Inflammatory macrophage (primary cell): Measurements from ENCODE around the gene OR10D3.
"Not testable (repeated sequence)": the region's sequence is repeated elsewhere in the genome, so short reads cannot be mapped to it uniquely, and the experiment has no call there.

Experiments
- DNase-seq, 2 donors: peaks; one replicate each; pipeline ENCODE4 v3.0.0-alpha.2; 2020 to 2022
- total RNA-seq, 18 experiments: gene quantifications; one replicate each; lab custom pipeline; 2026; ENCODE audit warnings: mixed read lengths in 6 of 18, inconsistent platforms in 2 of 18; lab: John Stamatoyannopoulos, UW

OR10D3 gene
- total RNA-seq = 0 to 0.06 (median 0) reads per million in 18 experiments

- DNase-seq = no peak
Observed at GRCh38 chr11:124183068-124183467, at the start of gene OR10D3. TSS of gene OR10D3 (plus strand) at chr11:124183345. CDS start at chr11:124185270, 1,925 bp downstream.

- DNase-seq = no peak
Observed at GRCh38 chr11:124143034-124143433, 40.1 kb upstream of the OR10D3 start.

GRCh38 chr11:124147951-124148350 is 35.2 kb upstream of the OR10D3 start:
- no peak for DNase-seq

- peak; percentile 54 to 56 for DNase-seq
Observed at GRCh38 chr11:124150684-124151083, 32.5 kb upstream of the OR10D3 start.

GRCh38 chr11:124152770-124153407 is 30.3 kb upstream of the OR10D3 start:
- no peak for DNase-seq

GRCh38 chr11:124153821-124154220 is 29.3 kb upstream of the OR10D3 start:
- DNase-seq = no peak

GRCh38 chr11:124159481-124159880 is 23.7 kb upstream of the OR10D3 start:
- DNase-seq = no peak

GRCh38 chr11:124160986-124161385 is 22.2 kb upstream of the OR10D3 start:
- no peak for DNase-seq

GRCh38 chr11:124167826-124168231 is 15.3 kb upstream of the OR10D3 start:
- DNase-seq = no peak

GRCh38 chr11:124168796-124169195 is 14.3 kb upstream of the OR10D3 start:
- no peak for DNase-seq

GRCh38 chr11:124170315-124170714 is 12.8 kb upstream of the OR10D3 start:
- not testable (repeated sequence) for DNase-seq

- DNase-seq = no peak
Observed at GRCh38 chr11:124170801-124171586, 12.2 kb upstream of the OR10D3 start.

- no peak for DNase-seq
Observed at GRCh38 chr11:124172101-124172500, 11.0 kb upstream of the OR10D3 start.

GRCh38 chr11:124172599-124172998 is 10.5 kb upstream of the OR10D3 start:
- no peak for DNase-seq

- DNase-seq = no peak
Observed at GRCh38 chr11:124174001-124174583, 9.1 kb upstream of the OR10D3 start.

GRCh38 chr11:124176925-124177715 is 6.0 kb upstream of the OR10D3 start:
- DNase-seq = peak; percentile 12 to 37

- no peak for DNase-seq
Observed at GRCh38 chr11:124179310-124179709, 3.8 kb upstream of the OR10D3 start.

- no peak for DNase-seq
Observed at GRCh38 chr11:124190298-124191139, 7.4 kb downstream of the OR10D3 start.

- DNase-seq = peak; percentile 16 to 42
Observed at GRCh38 chr11:124193221-124194010, 10.3 kb downstream of the OR10D3 start.

GRCh38 chr11:124194293-124195188 is 11.4 kb downstream of the OR10D3 start:
- DNase-seq = no peak
